Body of pancreas (tissue), 4 donors: Measurements from ENCODE around the gene STAT5B. TPM values are rescaled to one million over a fixed set of nuclear protein-coding genes. Genes with fewer than 3 reads are reported as not detected.
A peak's percentile ranks its signal among the peaks of the same experiment; 100 is the strongest.
"Not testable (repeated sequence)": the region's sequence is repeated elsewhere in the genome, so short reads cannot be mapped to it uniquely, and the experiment has no call there.

Experiments
- ATAC-seq: fragments of 150-250 bp; one replicate; pipeline ENCODE4 v1.9.1; 2016
- DNase-seq, 4 donors: peaks; one replicate each; pipeline ENCODE4 v3.0.0-alpha.2; 2019
- H3K27ac ChIP-seq, 4 donors: fragments of 200-600 bp; sonication (generic); 1 replicate in 3 of 4; 2 replicates in 1 of 4; pipeline versions ENCODE4 v1.5.1 to v1.6.1; 2016 to 2019; ENCODE audit warnings: mild to moderate bottlenecking in 1 of 4, mixed read lengths in 1 of 4, moderate library complexity in 1 of 4
- H3K27me3 ChIP-seq, 2 donors: fragments of 200-600 bp; sonication (generic); one replicate each; pipeline ENCODE4 v1.6.0; 2016; ENCODE audit warnings: mild to moderate bottlenecking in 1 of 2
- H3K36me3 ChIP-seq, 2 donors: fragments of 200-600 bp; sonication (generic); replicated peaks in 1 of 2; 2 replicates each; pipeline ENCODE4 v1.5.1; 2016; ENCODE audit warnings: low read depth in 2 of 2; ENCODE audit not compliant: insufficient read depth in 1 of 2
- H3K4me1 ChIP-seq: fragments of 200-600 bp; sonication (generic); one replicate; pipeline ENCODE4 v1.6.0; 2016
- H3K4me3 ChIP-seq, 2 donors: fragments of 200-600 bp; sonication (generic); 1 replicate in 1 of 2; 2 replicates in 1 of 2; pipeline ENCODE4 v1.5.1; 2016 to 2019
- H3K9me3 ChIP-seq, 3 donors: fragments of 200-600 bp; sonication (generic); 1 replicate in 2 of 3; 2 replicates in 1 of 3; pipeline ENCODE4 v1.5.1; 2016
- CTCF ChIP-seq, 7 experiments: fragments of 450-650 bp in 4 of 7; fragments of 200-600 bp in 3 of 7; sonication (generic) in 3 of 7; IDR thresholded peaks; one replicate each; pipeline ENCODE4 v1.5.1; 2016 to 2019; ENCODE audit warnings: antibody characterized with exemption in 7 of 7
- POLR2A ChIP-seq, 3 donors: fragments of 450-650 bp; IDR thresholded peaks; one replicate each; pipeline ENCODE4 v1.6.1; 2016; ENCODE audit warnings: antibody characterized with exemption in 3 of 3, mild to moderate bottlenecking in 2 of 3
- WGBS, 2 donors: methylation state at CpG; one replicate each; pipeline ENCODE4 v1.1.5; 2017; 5-methylcytosine and 5-hydroxymethylcytosine counted together
- intact Hi-C: fragments of 100-400 bp; cut with DNase I; formaldehyde crosslinking; loops from one replicate; pipeline ENCODE4 v1.15.1; 2023
- total RNA-seq, 2 donors: library from RNA; depleted of rRNA; stranded (reverse); fragments of >200 nt; gene quantifications; one replicate each; pipeline ENCODE4 v1.1.0, GENCODE V29; 2016

The STAT5B gene
- total RNA-seq, 2 donors from 2014 or later: 35.3 TPM

DNA sequence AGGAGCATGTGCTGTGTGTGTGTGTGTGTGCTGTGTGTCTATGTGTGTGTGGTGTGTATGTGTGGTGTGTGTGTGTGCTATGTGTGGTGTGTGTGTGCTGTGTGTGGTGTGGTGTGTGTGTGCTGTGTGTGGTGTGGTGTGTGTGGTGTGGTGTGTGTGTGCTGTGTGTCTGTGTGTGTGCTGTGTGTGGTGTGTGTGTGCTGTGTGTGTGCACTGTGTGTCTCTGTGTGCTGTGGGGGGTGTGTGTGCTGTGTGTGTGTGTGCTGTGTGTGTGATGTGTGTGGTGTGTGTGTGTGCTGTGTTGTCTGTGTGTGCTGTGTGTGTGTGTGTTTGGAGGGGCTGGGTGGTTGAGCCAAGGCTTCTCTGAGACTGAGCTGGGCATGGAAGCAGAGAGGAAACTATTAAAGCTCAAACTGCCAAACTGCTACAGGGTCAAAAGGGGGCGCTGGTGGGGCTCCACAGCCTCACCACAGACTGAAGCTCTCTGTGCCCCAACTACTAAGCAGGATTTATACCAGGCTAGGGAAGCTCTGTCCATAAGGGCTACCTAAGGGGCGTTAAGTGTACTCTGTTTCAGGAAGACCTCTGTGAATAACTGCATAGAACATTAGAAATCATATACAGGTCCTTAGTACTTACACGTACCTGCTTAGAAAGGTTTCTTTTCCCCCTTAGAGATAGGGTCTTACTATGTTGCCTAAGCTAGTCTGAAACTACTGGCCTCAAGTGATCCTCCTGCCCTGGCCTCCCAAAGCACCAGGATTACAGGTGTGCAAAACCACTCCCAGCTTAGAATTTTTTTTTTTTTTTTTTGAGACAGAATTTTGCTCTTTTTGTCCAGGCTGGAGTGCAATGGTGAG, 54.1 kb downstream of the STAT5B start:
- Histone ChIP-seq H3K36me3 (peaks cover 4 to 5% of the 10 kb centered on the region in 2 donors), H3K4me3 (no peak overlapping the region), H3K4me1 (no peaks in the 10 kb centered on the region), H3K27ac (no peak overlapping the region), H3K9me3 (no peaks in the 10 kb centered on the region), H3K27me3 (no peaks in the 10 kb centered on the region)
- intact Hi-C loops: no loop called here
- DNase-seq (peak; percentile 30 to 62 (median 44)), ATAC-seq (peak; percentile 67)
- 51 to 58% methylated on average over 3 of the region's 3 CpGs for WGBS, 2 donors
- no peak for TF ChIP-seq POLR2A (IDR thresholded peaks at IDR 0.05)
- peak in 6 of 7 experiments; percentile 22 to 57 (median 39) for TF ChIP-seq CTCF (IDR thresholded peaks at IDR 0.05)

DNA sequence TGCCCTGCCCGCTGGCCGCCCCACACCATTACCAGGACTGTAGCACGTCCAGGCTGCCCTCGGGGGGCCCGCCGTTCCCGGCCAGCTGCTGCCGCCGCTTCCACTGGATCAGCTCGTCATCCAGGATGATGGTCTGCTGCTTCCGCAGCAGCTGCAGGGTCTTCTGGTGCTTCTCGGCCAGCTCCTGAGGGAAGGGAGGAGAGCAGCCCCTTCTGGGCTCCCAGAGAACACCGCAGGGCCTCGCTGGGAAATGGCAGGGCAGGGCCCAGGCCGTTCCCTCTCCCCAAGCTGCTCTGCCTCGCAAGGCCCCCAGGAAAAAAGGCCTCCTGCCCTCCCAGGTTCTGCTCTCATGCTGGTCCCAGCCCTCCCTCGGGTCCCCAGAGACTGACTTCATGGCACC, 56.9 kb downstream of the STAT5B start:
- intact Hi-C loops, H3K9me3 ChIP-seq, ATAC-seq, H3K4me1 ChIP-seq, DNase-seq, H3K4me3 ChIP-seq, H3K27ac ChIP-seq, H3K27me3 ChIP-seq: not testable (repeated sequence)
- WGBS, 2 donors: 80% methylated on average over 1 of the region's 17 CpGs; no CpG with 5 or more reads in 1 of the 2 donors
- peaks cover 5 to 11% of the 10 kb centered on the region in 2 donors for H3K36me3 ChIP-seq

GRCh38 chr17:42214156-42214555, 62.0 kb downstream of the STAT5B start:
- H3K27me3 ChIP-seq: no peaks in the 10 kb centered on the region
- intact Hi-C loops: no loop called here
- no peak overlapping the region for H3K27ac ChIP-seq
- no peak for TF ChIP-seq POLR2A (IDR thresholded peaks at IDR 0.05)
- TF ChIP-seq CTCF (IDR thresholded peaks at IDR 0.05): no peak
- peaks cover 7 to 12% of the 10 kb centered on the region in 2 donors for H3K36me3 ChIP-seq
- DNase-seq (no peak), ATAC-seq (no peak)
- H3K4me1 ChIP-seq: peaks cover 28% of the 10 kb centered on the region
- H3K9me3 ChIP-seq: no peaks in the 10 kb centered on the region
- WGBS, 2 donors: 79 to 93% methylated on average over 2 of the region's 2 CpGs
- no peak overlapping the region for H3K4me3 ChIP-seq

GRCh38 chr17:42212382-42212781, 63.8 kb downstream of the STAT5B start:
- 43 to 44% methylated on average over 7 of the region's 7 CpGs for WGBS, 2 donors

More at GRCh38 chr17:42212382-42212781, 63.8 kb downstream of the STAT5B start:
- intact Hi-C loops: no loop called here
- Histone ChIP-seq H3K36me3 (peaks cover 7 to 12% of the 10 kb centered on the region in 2 donors), H3K27ac (peak overlapping the region; percentile 46 to 78 (median 68)), H3K9me3 (no peaks in the 10 kb centered on the region), H3K27me3 (no peaks in the 10 kb centered on the region), H3K4me1 (peaks cover 28% of the 10 kb centered on the region), H3K4me3 (no peak overlapping the region)
- ATAC-seq (peak; percentile 70), DNase-seq (peak; percentile 39 to 76 (median 70))
- TF ChIP-seq CTCF (IDR thresholded peaks at IDR 0.05) (no peak), POLR2A (IDR thresholded peaks at IDR 0.05) (no peak)
